ENCODE data around the gene OTOG. TPM values are rescaled to one million over a fixed set of nuclear protein-coding genes. Genes with fewer than 3 reads are reported as not detected.

OTOG gene
- total and polyA plus RNA-seq, 2 of the 8 experiments (the other 6 are each of a cell fraction or from before 2014, with no cell fraction given), result 0.41 to 1.5 TPM

- no peak overlapping the region for H2AK5ac ChIP-seq (ENCODE audit: low read depth, low read length)
- no peak overlapping the region for H4K5ac ChIP-seq (ENCODE audit: insufficient read length, low read depth, low read length)
- no peak overlapping the region for H4K8ac ChIP-seq (ENCODE audit: extremely low read depth, insufficient read depth, low read length)
- no peak overlapping the region for H2BK15ac ChIP-seq (ENCODE audit: low read length)
- H2BK5ac ChIP-seq (ENCODE audit: low read depth, low read length), result no peak overlapping the region
- ChIA-PET CTCF (ENCODE audit: partially characterized antibody) (interaction anchor here (1.0 to 44.8 kb wide), 9 partner anchors 1 to 217 kb away, joined by 3 to 1414 read pairs (median 11); partner anchors contain the start of gene KCNJ11), POLR2A (ENCODE audit: partially characterized antibody) (interaction anchor here (0.6 kb wide), 1 partner anchor 9 kb away, joined by 4 read pairs; no protein-coding TSS in a partner anchor)
- H3K23me2 ChIP-seq (ENCODE audit: low read depth, low read length), result no peaks in the 10 kb centered on the region
- no peaks in the 10 kb centered on the region for H3K36me3 ChIP-seq (ENCODE audit: control insufficient read depth in 2 of 4, insufficient read depth in 4 of 4, low read length in 3 of 4)
- H3K9ac ChIP-seq (replicated peaks in 1 of 4; ENCODE audit: extremely low read depth in 1 of 4, low read depth in 3 of 4, low read length in 3 of 4), result no peak overlapping the region
- TF ChIP-seq POLR2A (IDR thresholded peaks at IDR 0.05; ENCODE audit: control extremely low read depth in 1 of 2, low read depth in 2 of 2, low read length in 2 of 2), result no peak
- TF ChIP-seq HDAC6 (IDR thresholded peaks at IDR 0.05; ENCODE audit: low read depth, low read length), result no peak
- TF ChIP-seq GTF2F1 (IDR thresholded peaks at IDR 0.05; ENCODE audit: borderline replicate concordance, low read depth, low read length), result no peak
- TF ChIP-seq MAFK (IDR thresholded peaks at IDR 0.05; ENCODE audit: low read depth, low read length), result no peak
- no peak for TF ChIP-seq MAX (IDR thresholded peaks at IDR 0.05)
- H3K9me3 ChIP-seq (ENCODE audit: insufficient read depth in 2 of 2, low read depth in 1 of 2, low read length in 1 of 2), result no peaks in the 10 kb centered on the region
- no peak overlapping the region for H3K18ac ChIP-seq (ENCODE audit: extremely low read depth, low read length)
- H2AFZ ChIP-seq (ENCODE audit: low read length), result no peak overlapping the region
- H2BK12ac ChIP-seq (ENCODE audit: low read depth, low read length), result no peak overlapping the region
- WGBS, 2 experiments (ENCODE audit: extremely low coverage in 1 of 2, insufficient coverage in 1 of 2, insufficient read length in 1 of 2, insufficient replicate concordance in 2 of 2, low coverage in 1 of 2, low lambda C conversion rate in 2 of 2, missing lambda C conversion rate in 1 of 2), result 80% methylated on average over 1 of the region's 1 CpG; no CpG with 5 or more reads in 1 of the 2 experiments
- H3K23ac ChIP-seq (ENCODE audit: insufficient read length), result no peak overlapping the region
- no peak for DNase-seq (ENCODE audit: low read depth in 1 of 2, low spot score in 2 of 2)
- H3K4me3 ChIP-seq (ENCODE audit: extremely low read depth in 1 of 4, insufficient read depth in 2 of 4, low read depth in 3 of 4, low read length in 4 of 4), result no peak overlapping the region
- H4K91ac ChIP-seq (replicated peaks; ENCODE audit: insufficient read length, low read length), result no peak overlapping the region
- no peaks in the 10 kb centered on the region for H3K79me2 ChIP-seq (ENCODE audit: control insufficient read depth in 1 of 2, insufficient read depth in 2 of 2, low read length in 2 of 2)
- no peak overlapping the region for H3K4me2 ChIP-seq (ENCODE audit: insufficient read depth in 1 of 2, low read depth in 2 of 2, low read length in 2 of 2)
- no peaks in the 10 kb centered on the region for H3K79me1 ChIP-seq (ENCODE audit: low read depth, low read length)
- H3K4me1 ChIP-seq (replicated peaks in 1 of 4; ENCODE audit: control insufficient read depth in 3 of 4, insufficient read depth in 4 of 4, low read length in 3 of 4), result peaks cover 0 to 2% (median under 1%) of the 10 kb centered on the region in 4 experiments; a peak in 5 of 7 replicates
- H3K14ac ChIP-seq (ENCODE audit: insufficient read length), result no peak overlapping the region
- no peak overlapping the region for H3K56ac ChIP-seq (replicated peaks; ENCODE audit: insufficient read length, low read depth, low read length)
- H2BK120ac ChIP-seq (replicated peaks; ENCODE audit: low read depth, low read length), result no peak overlapping the region
- H3K27ac ChIP-seq (ENCODE audit: low read depth, low read length), result no peak overlapping the region
- no peak for FAIRE-seq
- H2BK20ac ChIP-seq (ENCODE audit: low read length), result no peak overlapping the region
- H4K20me1 ChIP-seq (replicated peaks in 1 of 2; ENCODE audit: control insufficient read depth in 1 of 2, insufficient read depth in 2 of 2, low read length in 2 of 2), result no peaks in the 10 kb centered on the region
- H3K27me3 ChIP-seq (replicated peaks in 1 of 4; ENCODE audit: control insufficient read depth in 3 of 4, extremely low read depth in 1 of 4, insufficient read depth in 3 of 4, low read length in 3 of 4), result no peaks in the 10 kb centered on the region
- no peak overlapping the region for H3K4ac ChIP-seq (replicated peaks; ENCODE audit: insufficient read length, low read depth, low read length)
Observed at GRCh38 chr11:17513853-17514252, 33.2 kb upstream of the OTOG start.
